ENCODE data around the gene SCN4B.

DNA sequence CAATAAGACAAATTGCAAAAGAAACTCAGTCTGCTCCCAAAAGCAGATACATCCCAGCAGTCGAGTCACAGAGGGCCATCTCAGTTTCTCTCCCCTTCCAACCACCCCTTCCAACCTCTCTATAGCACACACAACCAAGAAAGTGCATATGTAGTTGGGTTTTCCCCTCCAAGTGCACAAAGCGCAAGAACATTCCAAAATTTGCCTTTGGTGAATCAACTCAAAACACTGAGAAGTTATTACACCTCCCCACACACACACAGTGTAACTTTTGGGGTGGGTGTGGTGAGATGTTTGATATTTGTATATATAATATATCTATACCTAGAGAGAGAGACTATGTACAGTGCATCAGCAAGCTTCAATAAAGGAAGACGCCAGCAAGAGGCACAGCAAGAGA lies 10.2 kb upstream of the SCN4B start:
- no peak for TF ChIP-seq CTCF (IDR thresholded peaks at IDR 0.05)
- no peak for TF ChIP-seq POLR2A (IDR thresholded peaks at IDR 0.05)
